Uterus (tissue), 2 donors: ENCODE measurements around the gene SCAPER.

Source experiments
- CTCF ChIP-seq, 4 experiments: fragments of 200-600 bp in 2 of 4; fragments of 450-650 bp in 2 of 4; sonication (generic) in 2 of 4; IDR thresholded peaks; one replicate each; pipeline ENCODE4 v1.5.1; 2016 to 2019; ENCODE audit warnings: antibody characterized with exemption in 4 of 4, mild to moderate bottlenecking in 2 of 4, moderate library complexity in 1 of 4
- POLR2A ChIP-seq, 2 donors: fragments of 450-650 bp; IDR thresholded peaks; one replicate each; pipeline ENCODE4 v1.6.1; 2016; ENCODE audit warnings: antibody characterized with exemption in 2 of 2, mild to moderate bottlenecking in 1 of 2, moderate library complexity in 1 of 2

DNA sequence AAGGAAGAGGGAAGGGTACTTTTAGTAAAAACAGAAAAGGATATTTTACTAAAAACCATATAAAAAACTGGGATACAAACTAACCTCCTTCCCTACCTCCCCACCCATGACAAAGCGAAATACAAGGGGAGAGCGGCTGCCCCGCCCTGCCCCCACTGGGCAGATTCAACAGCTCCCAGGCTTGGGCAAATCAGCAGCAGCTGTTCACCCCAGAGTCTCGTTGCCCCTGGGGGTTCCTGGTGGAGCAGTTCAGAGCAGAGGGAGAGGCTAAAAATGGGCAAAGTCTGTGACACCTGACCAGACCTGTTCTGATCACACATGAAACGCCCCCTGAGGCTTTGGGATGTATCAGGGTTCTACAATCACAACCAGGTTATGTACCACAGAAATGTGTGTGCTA lies 591.4 kb downstream of the SCAPER start:
- no peak for TF ChIP-seq POLR2A (IDR thresholded peaks at IDR 0.05)
- no peak for TF ChIP-seq CTCF (IDR thresholded peaks at IDR 0.05)
